ENCODE measurements around the gene FBXO42. TPM values are rescaled to one million over a fixed set of nuclear protein-coding genes. Genes with fewer than 3 reads are reported as not detected.

FBXO42 gene
- polyA plus RNA-seq, 3 donors: 11.6 to 18.4 (median 16.9) TPM

GRCh38 chr1:16232316-16232710 is 120.0 kb downstream of the FBXO42 start:
- H3K9me3 ChIP-seq (replicated peaks in 1 of 2; ENCODE audit: control insufficient read depth in 1 of 2, insufficient read depth in 1 of 2, low read length in 2 of 2): peaks cover 4 to 8% of the 10 kb centered on the region in 2 donors
- TF ChIP-seq CTCF (IDR thresholded peaks at IDR 0.05): no peak
- H2AFZ ChIP-seq (ENCODE audit: insufficient read depth, low read depth, low read length, poor library complexity, severe bottlenecking): no peak overlapping the region
- H3K9ac ChIP-seq (ENCODE audit: insufficient read depth, low read length, poor library complexity, severe bottlenecking): no peak overlapping the region
- H4K20me1 ChIP-seq (ENCODE audit: insufficient read depth, low read length): no peaks in the 10 kb centered on the region
- H3K4me2 ChIP-seq (replicated peaks; ENCODE audit: extremely low read depth, low read length, poor library complexity, severe bottlenecking): no peak overlapping the region
- peaks cover 3 to 14% (median 5%) of the 10 kb centered on the region in 7 donors for H3K9me3 Mint-ChIP-seq
- peaks cover 13 to 25% of the 10 kb centered on the region in 2 donors for H3K27me3 ChIP-seq (ENCODE audit: control insufficient read depth in 2 of 2, insufficient read depth in 2 of 2, low read length in 2 of 2)
- no peak overlapping the region for H3K4me3 ChIP-seq (replicated peaks in 1 of 3; ENCODE audit: low read depth in 2 of 3, low read length in 3 of 3)
- no peak overlapping the region for H3K27ac ChIP-seq (ENCODE audit: low read depth in 1 of 2, low read length in 2 of 2)
- intact Hi-C loops (cut with micrococcal nuclease): no loop called here
- 95% methylated on average over 4 of the region's 5 CpGs for WGBS (ENCODE audit: insufficient coverage)
- H3K4me1 ChIP-seq (ENCODE audit: control insufficient read depth in 1 of 2, insufficient read depth in 2 of 2, low read length in 2 of 2): peaks cover 20 to 24% of the 10 kb centered on the region in 2 donors
- H3K27me3 Mint-ChIP-seq (ENCODE audit: low read depth in 3 of 3): peaks cover 21 to 25% (median 25%) of the 10 kb centered on the region in 3 donors
- peaks cover 5 to 7% of the 10 kb centered on the region in 2 donors for H3K36me3 Mint-ChIP-seq
- DNase-seq: no peak
- H3K36me3 ChIP-seq (replicated peaks in 1 of 2; ENCODE audit: control insufficient read depth in 1 of 2, insufficient read depth in 2 of 2, low read length in 2 of 2): no peaks in the 10 kb centered on the region
- peaks cover 28% of the 10 kb centered on the region for H3K4me1 Mint-ChIP-seq
- no peak overlapping the region for H3K27ac Mint-ChIP-seq
- no peak overlapping the region for H3K4me3 Mint-ChIP-seq
- H3K79me2 ChIP-seq (ENCODE audit: insufficient read depth, low read length): no peaks in the 10 kb centered on the region

GRCh38 chr1:16231331-16232315 is 120.7 kb downstream of the FBXO42 start:
- no peak overlapping the region for H3K4me2 ChIP-seq (replicated peaks; ENCODE audit: extremely low read depth, low read length, poor library complexity, severe bottlenecking)
- intact Hi-C loops (cut with micrococcal nuclease): no loop called here
- H3K36me3 ChIP-seq (replicated peaks in 1 of 2; ENCODE audit: control insufficient read depth in 1 of 2, insufficient read depth in 2 of 2, low read length in 2 of 2): no peaks in the 10 kb centered on the region
- no peak overlapping the region for H3K4me3 Mint-ChIP-seq
- H2AFZ ChIP-seq (ENCODE audit: insufficient read depth, low read depth, low read length, poor library complexity, severe bottlenecking): no peak overlapping the region
- peaks cover 17 to 32% of the 10 kb centered on the region in 2 donors for H3K27me3 ChIP-seq (ENCODE audit: control insufficient read depth in 2 of 2, insufficient read depth in 2 of 2, low read length in 2 of 2)
- no peak overlapping the region for H3K4me3 ChIP-seq (replicated peaks in 1 of 3; ENCODE audit: low read depth in 2 of 3, low read length in 3 of 3)
- H3K4me1 ChIP-seq (ENCODE audit: control insufficient read depth in 1 of 2, insufficient read depth in 2 of 2, low read length in 2 of 2): peaks cover 22 to 24% of the 10 kb centered on the region in 2 donors
- peaks cover 10 to 15% of the 10 kb centered on the region in 2 donors for H3K9me3 ChIP-seq (replicated peaks in 1 of 2; ENCODE audit: control insufficient read depth in 1 of 2, insufficient read depth in 1 of 2, low read length in 2 of 2)
- H3K36me3 Mint-ChIP-seq: peaks cover 7% of the 10 kb centered on the region in 2 donors
- H3K27ac ChIP-seq (ENCODE audit: low read depth in 1 of 2, low read length in 2 of 2): no peak overlapping the region
- H3K79me2 ChIP-seq (ENCODE audit: insufficient read depth, low read length): no peaks in the 10 kb centered on the region
- H3K4me1 Mint-ChIP-seq: peaks cover 27% of the 10 kb centered on the region
- H4K20me1 ChIP-seq (ENCODE audit: insufficient read depth, low read length): no peaks in the 10 kb centered on the region
- H3K27me3 Mint-ChIP-seq (ENCODE audit: low read depth in 3 of 3): peaks cover 26 to 31% (median 31%) of the 10 kb centered on the region in 3 donors
- DNase-seq: no peak
- H3K9ac ChIP-seq (ENCODE audit: insufficient read depth, low read length, poor library complexity, severe bottlenecking): no peak overlapping the region
- H3K9me3 Mint-ChIP-seq: peaks cover 3 to 19% (median 10%) of the 10 kb centered on the region in 7 donors
- H3K27ac Mint-ChIP-seq: no peak overlapping the region
- no peak for TF ChIP-seq CTCF (IDR thresholded peaks at IDR 0.05)
- WGBS (ENCODE audit: insufficient coverage): 94% methylated on average over 24 of the region's 35 CpGs

All from CD14-positive monocyte (primary cell).